ENCODE measurements around the gene LAX1. TPM values are rescaled to one million over a fixed set of nuclear protein-coding genes. Genes with fewer than 3 reads are reported as not detected.

Gene LAX1
- total RNA-seq, 1 experiment from 2014 or later, result not detected

- CTCF ChIA-PET, result no interaction called here
- H3K27ac ChIP-seq (ENCODE audit: low read length), result no peak overlapping the region
- POLR2A ChIA-PET, result interaction anchor here (0.6 kb wide), 1 partner anchor 163 kb away, joined by 6 read pairs; no protein-coding TSS in a partner anchor
- no peaks in the 10 kb centered on the region for H3K27me3 ChIP-seq (ENCODE audit: control insufficient read depth, insufficient read depth, low read length)
- no peaks in the 10 kb centered on the region for H3K9me3 ChIP-seq (ENCODE audit: control insufficient read depth, insufficient read depth, low read depth, low read length)
- TF ChIP-seq SIN3A (IDR thresholded peaks at IDR 0.05; ENCODE audit: borderline replicate concordance, insufficient read depth, low read depth, low read length) (no peak), REST (IDR thresholded peaks at IDR 0.05; ENCODE audit: insufficient read depth in 1 of 2, low read depth in 2 of 2, low read length in 1 of 2) (no peak), POLR2AphosphoS5 (IDR thresholded peaks at IDR 0.05; ENCODE audit: low read depth, low read length) (no peak), TCF7L2 (IDR thresholded peaks at IDR 0.05; ENCODE audit: low read depth, low read length) (no peak), CTCF (IDR thresholded peaks at IDR 0.05) (no peak)
- no peak overlapping the region for H3K4me3 ChIP-seq (ENCODE audit: low read depth in 2 of 2, low read length in 2 of 2)
- in situ Hi-C loops (cut with HindIII; ENCODE audit: low pct_unique_long_range_greater_than_20kb, low sequenced_read_pairs) (no loop called here), intact Hi-C loops (cut with micrococcal nuclease; ENCODE audit: unreplicated experiment) (no loop called here)
- H3K36me3 ChIP-seq (ENCODE audit: control insufficient read depth, insufficient read depth, low read length), result no peaks in the 10 kb centered on the region
- DNase-seq (ENCODE audit: low read depth, low spot score) (no peak), ATAC-seq (peak; percentile 53; the same call in 1 of the 2 replicates)
- H3K4me1 ChIP-seq (ENCODE audit: control insufficient read depth, insufficient read depth, low read length), result no peaks in the 10 kb centered on the region
- BruUV-seq (replicated peaks), result no TSS peak
These were observed 616 bp upstream of the LAX1 start for GRCh38 chr1:203764105-203765028.

- DNase-seq (ENCODE audit: low read depth, low spot score) (no peak), ATAC-seq (no peak)
- Histone ChIP-seq H3K36me3 (ENCODE audit: control insufficient read depth, insufficient read depth, low read length) (no peaks in the 10 kb centered on the region), H3K4me3 (ENCODE audit: low read depth in 2 of 2, low read length in 2 of 2) (no peak overlapping the region), H3K27me3 (ENCODE audit: control insufficient read depth, insufficient read depth, low read length) (0 out of 2 replicates have a peak, but pooled peaks cover 2% of the 10 kb centered on the region), H3K27ac (ENCODE audit: low read length) (no peak overlapping the region), H3K9me3 (ENCODE audit: control insufficient read depth, insufficient read depth, low read depth, low read length) (no peaks in the 10 kb centered on the region), H3K4me1 (ENCODE audit: control insufficient read depth, insufficient read depth, low read length) (no peaks in the 10 kb centered on the region)
- no peak for TF ChIP-seq POLR2AphosphoS5 (IDR thresholded peaks at IDR 0.05; ENCODE audit: low read depth, low read length)
- TF ChIP-seq REST (IDR thresholded peaks at IDR 0.05; ENCODE audit: insufficient read depth in 1 of 2, low read depth in 2 of 2, low read length in 1 of 2), result no peak
- no peak for TF ChIP-seq TCF7L2 (IDR thresholded peaks at IDR 0.05; ENCODE audit: low read depth, low read length)
- no peak for TF ChIP-seq SIN3A (IDR thresholded peaks at IDR 0.05; ENCODE audit: borderline replicate concordance, insufficient read depth, low read depth, low read length)
- no peak for TF ChIP-seq CTCF (IDR thresholded peaks at IDR 0.05)
- CTCF ChIA-PET, result no interaction called here
- BruUV-seq (replicated peaks), result no TSS peak
- POLR2A ChIA-PET, result no interaction called here
- in situ Hi-C loops (cut with HindIII; ENCODE audit: low pct_unique_long_range_greater_than_20kb, low sequenced_read_pairs), result no loop called here
- intact Hi-C loops (cut with micrococcal nuclease; ENCODE audit: unreplicated experiment), result no loop called here
These were observed 3.3 kb downstream of the LAX1 start for GRCh38 chr1:203768256-203768655.

Data from Panc1 (cell line).